Activated naive CD4-positive, alpha-beta T cell treated with anti-CD3 and anti-CD28 coated beads for 36 hours (primary cell): ENCODE measurements around the gene TXK. TPM values are rescaled to one million over a fixed set of nuclear protein-coding genes. Genes with fewer than 3 reads are reported as not detected.

Experiments used
- total RNA-seq, 2 experiments: library from RNA; stranded (reverse); gene quantifications; one replicate each; pipeline ENCODE4 v1.2.3, GENCODE V29; 2021

Gene TXK
- total RNA-seq, 2 experiments from 2014 or later = 24.4 to 28.6 TPM

Other genes starting within 250 kb of the TXK start
- gene NFXL1, start 219.7 kb downstream of the TXK start, total RNA-seq = 10 to 100 TPM; 10.4 to 11.4 TPM
- under 1 TPM; 0.26 to 0.94 TPM for gene CNGA1, start 117.6 kb downstream of the TXK start, total RNA-seq
- gene NIPAL1, start 117.5 kb downstream of the TXK start, total RNA-seq = 1 to 10 TPM; 1.0 to 2.0 TPM
- gene TEC, start 135.6 kb upstream of the TXK start, total RNA-seq = 1 to 10 TPM; 3.4 to 3.7 TPM
- 10 to 100 TPM; 39.7 to 42.6 TPM for gene SLAIN2, start 207.3 kb upstream of the TXK start, total RNA-seq